Activated T-helper 1 cell treated with anti-CD3 and anti-CD28 coated beads, Interleukin-12 subunit alpha, Interleukin-12 subunit beta, Interleukin-2, Interleukin-4 antibody, amounts not matched to agents 30 ng/mL and 10 ng/mL and 1 ng/mL, durations not matched to agents 14 hours and 24 hours and 36 hours (primary cell): ENCODE data around the gene ATP1A2. TPM values are rescaled to one million over a fixed set of nuclear protein-coding genes. Genes with fewer than 3 reads are reported as not detected.
"Not testable (repeated sequence)": the region's sequence is repeated elsewhere in the genome, so short reads cannot be mapped to it uniquely, and the experiment has no call there.

Experiments
- DNase-seq: peaks from one replicate; pipeline ENCODE4 v3.0.0; 2021; ENCODE audit warnings: low spot score
- H3K27ac Mint-ChIP-seq: one replicate; pipeline ENCODE4 v1.8.0; 2021; ENCODE audit warnings: mild to moderate bottlenecking, mixed read lengths
- H3K27me3 Mint-ChIP-seq: one replicate; pipeline ENCODE4 v1.8.0; 2022; ENCODE audit warnings: mild to moderate bottlenecking, moderate library complexity, mixed read lengths; ENCODE audit not compliant: insufficient read depth
- H3K36me3 Mint-ChIP-seq: one replicate; pipeline ENCODE4 v1.8.0; 2021; ENCODE audit warnings: low read depth, mixed read lengths
- H3K4me1 Mint-ChIP-seq: one replicate; pipeline ENCODE4 v1.8.0; 2021; ENCODE audit warnings: low read depth, mixed read lengths
- H3K4me3 Mint-ChIP-seq: one replicate; pipeline ENCODE4 v1.8.0; 2021; ENCODE audit warnings: mild to moderate bottlenecking, moderate library complexity, mixed read lengths
- H3K9me3 Mint-ChIP-seq: one replicate; pipeline ENCODE4 v1.8.0; 2021; ENCODE audit warnings: mixed read lengths
- intact Hi-C: fragments of 100-400 bp; cut with micrococcal nuclease; formaldehyde crosslinking; loops from one replicate; pipeline ENCODE4 v1.15.1; 2024
- total RNA-seq: library from RNA; stranded (reverse); gene quantifications from 2 replicates; pipeline ENCODE4 v1.2.3, GENCODE V29; 2022

The ATP1A2 gene
- total RNA-seq, 1 donor from 2014 or later, result not detected

DNA sequence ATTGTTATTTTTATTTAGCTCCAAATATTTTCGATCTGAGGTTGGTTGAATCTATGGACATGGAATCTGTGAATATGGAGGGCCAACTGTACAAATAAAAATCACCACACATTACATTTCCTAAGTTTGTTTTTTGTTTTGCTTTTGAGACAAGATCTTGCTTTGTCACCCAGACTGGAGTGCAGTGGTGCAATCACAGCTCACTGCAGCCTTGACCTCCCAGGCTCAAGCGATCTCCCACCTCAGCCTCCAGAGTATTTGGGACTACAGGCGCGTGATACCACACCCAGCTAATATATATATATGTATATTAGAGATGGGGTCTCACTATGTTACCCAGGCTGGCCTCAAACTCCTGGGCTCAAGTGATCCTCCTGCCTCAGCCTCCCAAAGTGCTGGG, 10.8 kb downstream of the ATP1A2 start:
- DNase-seq, intact Hi-C loops, H3K4me3 Mint-ChIP-seq, H3K4me1 Mint-ChIP-seq, H3K9me3 Mint-ChIP-seq, H3K27ac Mint-ChIP-seq, H3K36me3 Mint-ChIP-seq: not testable (repeated sequence)
- H3K27me3 Mint-ChIP-seq, result peaks cover 11% of the 10 kb centered on the region

GRCh38 chr1:160127381-160127780, 11.8 kb downstream of the ATP1A2 start:
- no peak for DNase-seq
- intact Hi-C loops, result no loop called here

GRCh38 chr1:160127865-160128523, 12.4 kb downstream of the ATP1A2 start:
- H3K9me3 Mint-ChIP-seq, result no peaks in the 10 kb centered on the region
- no peak overlapping the region for H3K4me3 Mint-ChIP-seq
- H3K27ac Mint-ChIP-seq, result no peak overlapping the region
- H3K36me3 Mint-ChIP-seq, result no peaks in the 10 kb centered on the region
- no peak for DNase-seq
- H3K4me1 Mint-ChIP-seq, result no peaks in the 10 kb centered on the region
- intact Hi-C loops, result no loop called here
- H3K27me3 Mint-ChIP-seq, result peaks cover 21% of the 10 kb centered on the region

More at GRCh38 chr1:160127381-160127780, 11.8 kb downstream of the ATP1A2 start:
- no peaks in the 10 kb centered on the region for H3K9me3 Mint-ChIP-seq
- no peak overlapping the region for H3K27ac Mint-ChIP-seq
- H3K4me3 Mint-ChIP-seq, result no peak overlapping the region
- H3K36me3 Mint-ChIP-seq, result no peaks in the 10 kb centered on the region
- peaks cover 17% of the 10 kb centered on the region for H3K27me3 Mint-ChIP-seq
- H3K4me1 Mint-ChIP-seq, result no peaks in the 10 kb centered on the region

GRCh38 chr1:160128636-160129035, 13.1 kb downstream of the ATP1A2 start:
- H3K9me3 Mint-ChIP-seq, result no peaks in the 10 kb centered on the region
- H3K4me3 Mint-ChIP-seq, result no peak overlapping the region
- no peak overlapping the region for H3K27ac Mint-ChIP-seq
- no peaks in the 10 kb centered on the region for H3K4me1 Mint-ChIP-seq
- intact Hi-C loops, result no loop called here
- peaks cover 24% of the 10 kb centered on the region for H3K27me3 Mint-ChIP-seq
- no peak for DNase-seq
- H3K36me3 Mint-ChIP-seq, result no peaks in the 10 kb centered on the region

DNA sequence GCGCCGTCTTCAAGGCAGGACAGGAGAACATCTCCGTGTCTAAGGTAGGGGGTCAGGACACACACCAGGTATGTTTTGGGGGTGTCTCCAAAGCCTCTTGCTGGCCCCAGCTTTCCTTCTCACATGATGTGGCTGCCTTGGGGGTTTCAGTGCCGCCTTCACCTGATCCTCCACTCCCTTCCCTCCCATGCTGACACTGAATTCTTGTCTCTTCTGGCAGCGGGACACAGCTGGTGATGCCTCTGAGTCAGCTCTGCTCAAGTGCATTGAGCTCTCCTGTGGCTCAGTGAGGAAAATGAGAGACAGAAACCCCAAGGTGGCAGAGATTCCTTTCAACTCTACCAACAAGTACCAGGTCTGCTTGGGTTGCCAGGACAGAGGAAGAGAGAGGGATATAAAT, 13.5 kb downstream of the ATP1A2 start:
- no peaks in the 10 kb centered on the region for H3K4me1 Mint-ChIP-seq
- peaks cover 23% of the 10 kb centered on the region for H3K27me3 Mint-ChIP-seq
- no peak overlapping the region for H3K27ac Mint-ChIP-seq
- no peak for DNase-seq
- intact Hi-C loops, result no loop called here
- no peak overlapping the region for H3K4me3 Mint-ChIP-seq
- H3K9me3 Mint-ChIP-seq, result no peaks in the 10 kb centered on the region
- no peaks in the 10 kb centered on the region for H3K36me3 Mint-ChIP-seq

GRCh38 chr1:160129558-160129957, 14.0 kb downstream of the ATP1A2 start:
- no peaks in the 10 kb centered on the region for H3K9me3 Mint-ChIP-seq
- DNase-seq, result no peak

GRCh38 chr1:160129966-160130365, 14.4 kb downstream of the ATP1A2 start:
- Mint-ChIP-seq H3K9me3 (no peaks in the 10 kb centered on the region), H3K4me3 (no peak overlapping the region), H3K27me3 (peaks cover 23% of the 10 kb centered on the region), H3K36me3 (no peaks in the 10 kb centered on the region), H3K4me1 (no peaks in the 10 kb centered on the region), H3K27ac (no peak overlapping the region)
- intact Hi-C loops, result no loop called here
- no peak for DNase-seq

More at GRCh38 chr1:160129558-160129957, 14.0 kb downstream of the ATP1A2 start:
- H3K27ac Mint-ChIP-seq, result no peak overlapping the region
- peaks cover 23% of the 10 kb centered on the region for H3K27me3 Mint-ChIP-seq
- no peaks in the 10 kb centered on the region for H3K36me3 Mint-ChIP-seq
- intact Hi-C loops, result no loop called here
- H3K4me1 Mint-ChIP-seq, result no peaks in the 10 kb centered on the region
- H3K4me3 Mint-ChIP-seq, result no peak overlapping the region

DNA sequence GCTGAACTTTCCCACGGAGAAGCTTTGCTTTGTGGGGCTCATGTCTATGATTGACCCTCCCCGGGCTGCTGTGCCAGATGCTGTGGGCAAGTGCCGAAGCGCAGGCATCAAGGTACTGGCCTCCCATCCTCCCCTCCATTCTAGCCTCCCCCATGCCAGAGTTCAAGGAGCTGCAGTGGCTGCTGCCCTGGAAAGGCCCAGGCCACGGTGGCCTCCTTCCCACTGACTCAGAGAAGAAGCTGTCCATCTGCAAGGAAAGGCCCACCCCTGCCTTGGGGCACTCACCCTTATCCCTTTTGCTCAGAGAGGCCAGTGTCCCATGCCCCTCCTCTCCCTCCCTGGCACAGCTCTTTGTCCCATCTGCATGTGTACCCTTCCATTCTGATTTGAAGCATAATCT, 14.9 kb downstream of the ATP1A2 start:
- DNase-seq, result no peak
- H3K36me3 Mint-ChIP-seq, result no peaks in the 10 kb centered on the region
- intact Hi-C loops, result no loop called here
- H3K27ac Mint-ChIP-seq, result no peak overlapping the region
- no peaks in the 10 kb centered on the region for H3K4me1 Mint-ChIP-seq
- no peaks in the 10 kb centered on the region for H3K9me3 Mint-ChIP-seq
- peaks cover 23% of the 10 kb centered on the region for H3K27me3 Mint-ChIP-seq
- no peak overlapping the region for H3K4me3 Mint-ChIP-seq

DNA sequence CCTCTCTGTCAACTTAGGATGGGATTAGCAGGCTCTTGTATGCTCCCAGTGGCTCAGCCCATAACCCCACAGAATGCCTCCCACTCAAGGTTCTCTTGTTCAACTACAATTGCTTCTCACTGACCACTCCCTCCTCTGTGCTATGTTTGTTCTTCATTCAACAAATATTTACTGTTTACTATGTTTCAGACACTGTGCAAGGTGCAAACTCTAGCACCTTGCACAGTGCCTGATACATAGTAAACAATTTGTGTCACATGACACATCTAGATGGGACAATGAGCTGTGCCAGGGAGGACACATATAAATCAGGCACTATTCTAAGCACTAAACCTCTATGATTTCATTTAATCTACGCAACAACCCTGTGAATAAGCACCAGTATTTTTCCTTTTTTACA, 15.4 kb downstream of the ATP1A2 start:
- Mint-ChIP-seq H3K36me3 (no peaks in the 10 kb centered on the region), H3K9me3 (no peaks in the 10 kb centered on the region), H3K4me3 (no peak overlapping the region), H3K27me3 (peaks cover 23% of the 10 kb centered on the region), H3K4me1 (no peaks in the 10 kb centered on the region), H3K27ac (no peak overlapping the region)
- DNase-seq, result no peak
- intact Hi-C loops, result no loop called here

- no peaks in the 10 kb centered on the region for H3K36me3 Mint-ChIP-seq
- H3K27me3 Mint-ChIP-seq, result peaks cover 23% of the 10 kb centered on the region
- H3K9me3 Mint-ChIP-seq, result no peaks in the 10 kb centered on the region
- H3K4me3 Mint-ChIP-seq, result no peak overlapping the region
- no peaks in the 10 kb centered on the region for H3K4me1 Mint-ChIP-seq
- no peak overlapping the region for H3K27ac Mint-ChIP-seq
- DNase-seq, result no peak
- intact Hi-C loops, result no loop called here
These were observed 16.4 kb downstream of the ATP1A2 start for GRCh38 chr1:160131803-160132565.

- intact Hi-C loops, result no loop called here
- no peak overlapping the region for H3K4me3 Mint-ChIP-seq
- H3K27ac Mint-ChIP-seq, result no peak overlapping the region
- no peaks in the 10 kb centered on the region for H3K4me1 Mint-ChIP-seq
- no peaks in the 10 kb centered on the region for H3K9me3 Mint-ChIP-seq
- H3K27me3 Mint-ChIP-seq, result peaks cover 24% of the 10 kb centered on the region
- DNase-seq, result no peak
- H3K36me3 Mint-ChIP-seq, result no peaks in the 10 kb centered on the region
These were observed 18.6 kb downstream of the ATP1A2 start for GRCh38 chr1:160133990-160134770.

DNA sequence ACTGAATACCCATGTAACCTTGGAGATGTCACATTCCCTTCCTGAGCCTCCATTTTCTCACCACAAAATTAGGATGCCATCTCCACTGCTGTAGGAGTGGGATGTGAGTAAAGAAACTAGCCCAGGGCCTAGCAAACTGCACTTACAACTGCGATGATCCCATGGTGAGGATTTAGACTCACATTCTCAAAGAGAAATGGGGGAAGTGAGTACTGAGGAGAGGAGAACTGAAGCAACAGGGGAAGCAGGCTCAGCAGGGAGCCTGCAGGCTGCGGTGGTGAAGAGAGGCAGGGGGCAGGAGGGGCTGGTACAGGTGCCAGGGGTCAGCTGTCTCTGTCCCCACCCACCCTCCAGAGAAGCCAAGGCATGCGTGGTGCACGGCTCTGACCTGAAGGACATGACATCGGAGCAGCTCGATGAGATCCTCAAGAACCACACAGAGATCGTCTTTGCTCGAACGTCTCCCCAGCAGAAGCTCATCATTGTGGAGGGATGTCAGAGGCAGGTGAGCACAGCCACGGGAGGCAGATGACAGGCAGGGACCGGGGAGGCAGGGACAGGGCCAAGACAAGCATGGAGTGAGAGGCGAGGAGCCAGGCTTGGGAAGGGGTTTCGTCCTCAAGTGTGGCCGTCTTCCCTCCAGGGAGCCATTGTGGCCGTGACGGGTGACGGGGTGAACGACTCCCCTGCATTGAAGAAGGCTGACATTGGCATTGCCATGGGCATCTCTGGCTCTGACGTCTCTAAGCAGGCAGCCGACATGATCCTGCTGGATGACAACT, 19.4 kb downstream of the ATP1A2 start:
- Mint-ChIP-seq H3K27ac (no peak overlapping the region), H3K36me3 (no peaks in the 10 kb centered on the region), H3K9me3 (no peaks in the 10 kb centered on the region), H3K4me3 (no peak overlapping the region), H3K4me1 (no peaks in the 10 kb centered on the region), H3K27me3 (peaks cover 22% of the 10 kb centered on the region)
- intact Hi-C loops, result no loop called here
- DNase-seq, result no peak
